Breast epithelium (tissue), 3 donors: ENCODE data around the gene MRPL24.

Experiments
- POLR2A ChIP-seq: fragments of 450-650 bp; IDR thresholded peaks from one replicate; pipeline ENCODE4 v1.6.1; 2016; ENCODE audit warnings: antibody characterized with exemption, mild to moderate bottlenecking, moderate library complexity
- POLR2AphosphoS5 ChIP-seq, 3 donors: sonication (generic); formaldehyde crosslinking; IDR thresholded peaks; one replicate each; pipeline ENCODE4 v1.6.1; 2017; ENCODE audit warnings: antibody characterized with exemption in 3 of 3
- TF ChIP-seq, protein P1 (sequence below), 3 donors: fragments of 450-650 bp; IDR thresholded peaks; one replicate each; pipeline ENCODE4 v1.5.1; 2016 to 2017; ENCODE audit warnings: antibody characterized with exemption in 3 of 3, mild to moderate bottlenecking in 3 of 3, moderate library complexity in 3 of 3

- TF ChIP-seq POLR2A (no peak), POLR2AphosphoS5 (IDR thresholded peaks at IDR 0.05) (no peak)
- TF ChIP-seq, protein P1, sequence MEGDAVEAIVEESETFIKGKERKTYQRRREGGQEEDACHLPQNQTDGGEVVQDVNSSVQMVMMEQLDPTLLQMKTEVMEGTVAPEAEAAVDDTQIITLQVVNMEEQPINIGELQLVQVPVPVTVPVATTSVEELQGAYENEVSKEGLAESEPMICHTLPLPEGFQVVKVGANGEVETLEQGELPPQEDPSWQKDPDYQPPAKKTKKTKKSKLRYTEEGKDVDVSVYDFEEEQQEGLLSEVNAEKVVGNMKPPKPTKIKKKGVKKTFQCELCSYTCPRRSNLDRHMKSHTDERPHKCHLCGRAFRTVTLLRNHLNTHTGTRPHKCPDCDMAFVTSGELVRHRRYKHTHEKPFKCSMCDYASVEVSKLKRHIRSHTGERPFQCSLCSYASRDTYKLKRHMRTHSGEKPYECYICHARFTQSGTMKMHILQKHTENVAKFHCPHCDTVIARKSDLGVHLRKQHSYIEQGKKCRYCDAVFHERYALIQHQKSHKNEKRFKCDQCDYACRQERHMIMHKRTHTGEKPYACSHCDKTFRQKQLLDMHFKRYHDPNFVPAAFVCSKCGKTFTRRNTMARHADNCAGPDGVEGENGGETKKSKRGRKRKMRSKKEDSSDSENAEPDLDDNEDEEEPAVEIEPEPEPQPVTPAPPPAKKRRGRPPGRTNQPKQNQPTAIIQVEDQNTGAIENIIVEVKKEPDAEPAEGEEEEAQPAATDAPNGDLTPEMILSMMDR (IDR thresholded peaks at IDR 0.05): no peak
Measured at GRCh38 chr1:156749419-156750118, 8.7 kb upstream of the MRPL24 start.
